HG02840 (cell line): Measurements from ENCODE around the gene CX3CL1.

ENCODE experiments used
- ATAC-seq: cut with Tn5 transposase; IDR thresholded peaks from one replicate; pipeline ENCODE4 v1.9.1; 2021; ENCODE audit warnings: mild to moderate bottlenecking, moderate library complexity, moderate number of reproducible peaks; ENCODE audit not compliant: unreplicated experiment, low FRiP score

The CX3CL1 gene

GRCh38 chr16:57401943-57402640 is 29.8 kb downstream of the CX3CL1 start:
- ATAC-seq = no peak

GRCh38 chr16:57403965-57404817 is 31.9 kb downstream of the CX3CL1 start, which contains the start of gene CCL17:
CCL17 (plus strand) TSS chr16:57404767; CDS start chr16:57413933, 9,166 bp downstream.
- no peak for ATAC-seq

GRCh38 chr16:57405097-57405496 is 32.8 kb downstream of the CX3CL1 start:
- no peak for ATAC-seq

- no peak for ATAC-seq
Observed at GRCh38 chr16:57406881-57407280, 34.6 kb downstream of the CX3CL1 start.

GRCh38 chr16:57407521-57408353 is 35.4 kb downstream of the CX3CL1 start:
- ATAC-seq = no peak

- no peak for ATAC-seq
Observed at GRCh38 chr16:57409065-57409464, 36.8 kb downstream of the CX3CL1 start.

- no peak for ATAC-seq
Observed at GRCh38 chr16:57409870-57410587, 37.7 kb downstream of the CX3CL1 start.

GRCh38 chr16:57411362-57411976 is 39.2 kb downstream of the CX3CL1 start:
- no peak for ATAC-seq

GRCh38 chr16:57412584-57412983 is 40.3 kb downstream of the CX3CL1 start:
- ATAC-seq = no peak

- ATAC-seq = no peak
Observed at GRCh38 chr16:57413301-57413730, 41.0 kb downstream of the CX3CL1 start.

- no peak for ATAC-seq
Observed at GRCh38 chr16:57413733-57414132, 41.4 kb downstream of the CX3CL1 start.

- no peak for ATAC-seq
Observed at GRCh38 chr16:57416084-57416483, 43.8 kb downstream of the CX3CL1 start.

- no peak for ATAC-seq
Observed at GRCh38 chr16:57419506-57419905, 47.2 kb downstream of the CX3CL1 start.

GRCh38 chr16:57422026-57422944 is 50.0 kb downstream of the CX3CL1 start:
- ATAC-seq = no peak

- ATAC-seq = no peak
Observed at GRCh38 chr16:57423152-57423551, 50.9 kb downstream of the CX3CL1 start.

GRCh38 chr16:57424583-57424982 is 52.3 kb downstream of the CX3CL1 start:
- ATAC-seq = no peak

GRCh38 chr16:57426356-57426755 is 54.1 kb downstream of the CX3CL1 start:
- no peak for ATAC-seq

- ATAC-seq = no peak
Observed at GRCh38 chr16:57427307-57427706, 55.0 kb downstream of the CX3CL1 start.

GRCh38 chr16:57427824-57428223 is 55.5 kb downstream of the CX3CL1 start:
- ATAC-seq = no peak
